ENCODE data around the gene DACT1. TPM values are rescaled to one million over a fixed set of nuclear protein-coding genes. Genes with fewer than 3 reads are reported as not detected.

The DACT1 gene
- total and polyA plus RNA-seq, 2 donors from 2014 or later: 2.1 to 18.6 TPM

DNA sequence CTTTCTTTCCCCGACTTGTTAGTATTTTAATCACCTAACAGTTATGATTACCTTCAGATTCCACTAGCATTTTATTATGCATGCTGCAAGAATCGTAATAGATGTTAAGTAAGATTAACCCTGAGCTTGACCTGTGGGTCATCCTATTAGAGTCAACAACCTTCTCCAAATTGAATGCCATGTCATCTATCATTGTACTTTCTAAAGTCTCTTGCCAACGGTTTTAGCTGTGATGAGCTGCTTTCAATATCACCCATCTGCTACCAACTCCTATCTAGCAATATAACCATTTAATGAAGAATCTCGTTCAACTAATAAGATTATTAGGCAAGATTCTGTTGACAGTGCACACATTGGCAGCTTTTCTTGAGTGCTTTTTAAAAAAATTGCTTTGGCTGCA, 33.7 kb downstream of the DACT1 start:
- Histone ChIP-seq H3K36me3 (ENCODE audit: control insufficient read depth in 2 of 3, insufficient read depth in 3 of 3, low read length in 3 of 3) (no peaks in the 10 kb centered on the region), H3K27me3 (ENCODE audit: control insufficient read depth, insufficient read depth, low read length) (no peaks in the 10 kb centered on the region), H3K27ac (ENCODE audit: low read depth in 2 of 2, low read length in 2 of 2) (no peak overlapping the region), H3K9ac (ENCODE audit: low read length in 3 of 3) (no peak overlapping the region), H3K4me3 (ENCODE audit: low read length in 3 of 3) (no peak overlapping the region), H3K4me1 (ENCODE audit: control insufficient read depth in 2 of 3, insufficient read depth in 2 of 3, low read depth in 1 of 3, low read length in 3 of 3) (peaks cover 0 to 2% (median 0%) of the 10 kb centered on the region in 3 donors), H3K9me3 (ENCODE audit: control insufficient read depth in 2 of 3, insufficient read depth in 1 of 3, low read length in 3 of 3) (no peaks in the 10 kb centered on the region)
- TF ChIP-seq, protein P1, sequence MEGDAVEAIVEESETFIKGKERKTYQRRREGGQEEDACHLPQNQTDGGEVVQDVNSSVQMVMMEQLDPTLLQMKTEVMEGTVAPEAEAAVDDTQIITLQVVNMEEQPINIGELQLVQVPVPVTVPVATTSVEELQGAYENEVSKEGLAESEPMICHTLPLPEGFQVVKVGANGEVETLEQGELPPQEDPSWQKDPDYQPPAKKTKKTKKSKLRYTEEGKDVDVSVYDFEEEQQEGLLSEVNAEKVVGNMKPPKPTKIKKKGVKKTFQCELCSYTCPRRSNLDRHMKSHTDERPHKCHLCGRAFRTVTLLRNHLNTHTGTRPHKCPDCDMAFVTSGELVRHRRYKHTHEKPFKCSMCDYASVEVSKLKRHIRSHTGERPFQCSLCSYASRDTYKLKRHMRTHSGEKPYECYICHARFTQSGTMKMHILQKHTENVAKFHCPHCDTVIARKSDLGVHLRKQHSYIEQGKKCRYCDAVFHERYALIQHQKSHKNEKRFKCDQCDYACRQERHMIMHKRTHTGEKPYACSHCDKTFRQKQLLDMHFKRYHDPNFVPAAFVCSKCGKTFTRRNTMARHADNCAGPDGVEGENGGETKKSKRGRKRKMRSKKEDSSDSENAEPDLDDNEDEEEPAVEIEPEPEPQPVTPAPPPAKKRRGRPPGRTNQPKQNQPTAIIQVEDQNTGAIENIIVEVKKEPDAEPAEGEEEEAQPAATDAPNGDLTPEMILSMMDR (IDR thresholded peaks at IDR 0.05; ENCODE audit: borderline replicate concordance, extremely low read depth, insufficient read depth): no peak
- intact Hi-C loops (cut with DNase I): no loop called here
- no peak for FAIRE-seq
- DNase-seq: no peak

DNA sequence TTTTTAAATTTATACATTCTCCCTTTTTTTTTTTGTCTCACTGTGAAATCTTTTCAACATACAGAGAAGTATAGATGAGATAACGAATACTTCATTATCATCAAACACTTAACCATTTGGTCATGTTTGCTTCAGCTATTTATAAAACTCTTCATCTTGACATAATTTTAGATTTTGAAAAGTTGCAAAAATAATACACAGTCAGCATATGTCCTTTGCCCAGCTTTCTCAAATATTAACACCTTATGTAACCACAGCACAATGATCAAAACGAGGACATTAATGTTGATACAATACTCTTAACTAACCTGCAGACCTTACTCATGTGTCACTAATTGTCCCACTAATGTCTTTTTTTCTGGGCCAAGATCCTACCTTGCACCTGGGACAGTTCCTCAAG, 36.0 kb downstream of the DACT1 start:
- intact Hi-C loops (cut with DNase I): no loop called here
- H3K27me3 ChIP-seq (ENCODE audit: control insufficient read depth, insufficient read depth, low read length): no peaks in the 10 kb centered on the region
- no peak for FAIRE-seq
- no peak for DNase-seq
- no peaks in the 10 kb centered on the region for H3K9me3 ChIP-seq (ENCODE audit: control insufficient read depth in 2 of 3, insufficient read depth in 1 of 3, low read length in 3 of 3)
- no peak overlapping the region for H3K27ac ChIP-seq (ENCODE audit: low read depth in 2 of 2, low read length in 2 of 2)
- TF ChIP-seq, protein P1 (IDR thresholded peaks at IDR 0.05; ENCODE audit: borderline replicate concordance, extremely low read depth, insufficient read depth): no peak
- H3K36me3 ChIP-seq (ENCODE audit: control insufficient read depth in 2 of 3, insufficient read depth in 3 of 3, low read length in 3 of 3): no peaks in the 10 kb centered on the region
- peaks cover 0 to 2% (median 0%) of the 10 kb centered on the region in 3 donors for H3K4me1 ChIP-seq (ENCODE audit: control insufficient read depth in 2 of 3, insufficient read depth in 2 of 3, low read depth in 1 of 3, low read length in 3 of 3)
- no peak overlapping the region for H3K9ac ChIP-seq (ENCODE audit: low read length in 3 of 3)
- no peak overlapping the region for H3K4me3 ChIP-seq (ENCODE audit: low read length in 3 of 3)

DNA sequence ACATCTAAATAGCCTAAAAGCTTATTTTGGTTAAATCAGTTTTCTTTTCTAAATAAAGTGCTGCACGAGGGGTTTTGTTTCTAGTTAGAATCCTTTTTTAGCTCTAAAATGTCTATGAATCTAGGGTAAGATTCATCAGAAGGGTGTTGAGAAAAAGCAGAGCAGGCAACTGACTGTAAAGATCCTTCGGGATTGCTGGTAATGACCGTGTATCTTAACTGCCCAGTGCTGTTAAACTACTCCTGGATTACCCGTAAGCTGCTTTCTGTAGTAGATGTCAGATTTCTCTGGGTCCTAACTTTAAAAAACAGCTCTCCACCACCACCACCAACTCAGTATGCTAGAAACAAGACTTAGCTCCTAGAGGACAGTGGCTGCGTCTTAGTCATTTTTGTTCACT, 39.2 kb downstream of the DACT1 start:
- Histone ChIP-seq H3K9me3 (ENCODE audit: control insufficient read depth in 2 of 3, insufficient read depth in 1 of 3, low read length in 3 of 3) (no peaks in the 10 kb centered on the region), H3K4me3 (ENCODE audit: low read length in 3 of 3) (no peak overlapping the region), H3K36me3 (ENCODE audit: control insufficient read depth in 2 of 3, insufficient read depth in 3 of 3, low read length in 3 of 3) (no peaks in the 10 kb centered on the region), H3K27ac (ENCODE audit: low read depth in 2 of 2, low read length in 2 of 2) (no peak overlapping the region), H3K4me1 (ENCODE audit: control insufficient read depth in 2 of 3, insufficient read depth in 2 of 3, low read depth in 1 of 3, low read length in 3 of 3) (no peaks in the 10 kb centered on the region), H3K9ac (ENCODE audit: low read length in 3 of 3) (no peak overlapping the region), H3K27me3 (ENCODE audit: control insufficient read depth, insufficient read depth, low read length) (no peaks in the 10 kb centered on the region)
- intact Hi-C loops (cut with DNase I): no loop called here
- no peak for DNase-seq
- TF ChIP-seq, protein P1 (IDR thresholded peaks at IDR 0.05; ENCODE audit: borderline replicate concordance, extremely low read depth, insufficient read depth): no peak
- FAIRE-seq: no peak

- no peak for FAIRE-seq
- no peak for DNase-seq
- no peak overlapping the region for H3K27ac ChIP-seq (ENCODE audit: low read depth in 2 of 2, low read length in 2 of 2)
- H3K4me3 ChIP-seq (ENCODE audit: low read length in 3 of 3): no peak overlapping the region
- H3K4me1 ChIP-seq (ENCODE audit: control insufficient read depth in 2 of 3, insufficient read depth in 2 of 3, low read depth in 1 of 3, low read length in 3 of 3): no peaks in the 10 kb centered on the region
- no peak overlapping the region for H3K9ac ChIP-seq (ENCODE audit: low read length in 3 of 3)
- TF ChIP-seq, protein P1 (IDR thresholded peaks at IDR 0.05; ENCODE audit: borderline replicate concordance, extremely low read depth, insufficient read depth): no peak
- H3K9me3 ChIP-seq (ENCODE audit: control insufficient read depth in 2 of 3, insufficient read depth in 1 of 3, low read length in 3 of 3): no peaks in the 10 kb centered on the region
- H3K36me3 ChIP-seq (ENCODE audit: control insufficient read depth in 2 of 3, insufficient read depth in 3 of 3, low read length in 3 of 3): no peaks in the 10 kb centered on the region
- H3K27me3 ChIP-seq (ENCODE audit: control insufficient read depth, insufficient read depth, low read length): no peaks in the 10 kb centered on the region
- intact Hi-C loops (cut with DNase I): no loop called here
Measured at GRCh38 chr14:58677517-58677916, 39.8 kb downstream of the DACT1 start.

Measured in kidney (tissue), 14 donors.